HCT116 (cell line): Measurements from ENCODE around the gene NUP42. TPM values are rescaled to one million over a fixed set of nuclear protein-coding genes. Genes with fewer than 3 reads are reported as not detected.

Source experiments
- ATAC-seq: fragments of 200-7000 bp; cut with Tn5 transposase; 2 replicates; pipeline ENCODE4 v1.9.1; 2020; ENCODE audit warnings: mild to moderate bottlenecking, moderate library complexity
- BruUV-seq: library from RNA; stranded (reverse); fragments of 400-500 nt; replicated peaks from 2 replicates; lab custom pipeline; 2021; lab: Mats Ljungman, UMichigan
- CTCF ChIA-PET: fragments of 300-600 bp; sonication (Branson Sonifier 250); formaldehyde crosslinking; loops from one replicate; lab custom pipeline; 2021; ENCODE audit warnings: antibody characterized with exemption; lab: Charles Lee
- POLR2A ChIA-PET: fragments of 300-600, 350-600 bp; sonication (Branson Sonifier 250); formaldehyde crosslinking; loops from one replicate; lab custom pipeline; 2021; ENCODE audit warnings: antibody characterized with exemption; lab: Charles Lee
- RAD21 ChIA-PET, 2 experiments: fragments of 300-600 bp; sonication (Branson Sonifier 250); formaldehyde crosslinking; loops; one replicate each; lab custom pipeline; 2023; ENCODE audit warnings: low total read pairs in 2 of 2; ENCODE audit not compliant: uncharacterized antibody in 2 of 2, unreplicated experiment in 2 of 2, low non-redundant PET in 1 of 2; lab: Charles Lee
- DNase-seq: peaks from one replicate; pipeline ENCODE4 v3.0.0-alpha.2; 2010; ENCODE audit warnings: low read depth, low spot score
- H2AFZ ChIP-seq: fragments of 200-600 bp; shearing (Covaris generic), sonication (generic); 2 replicates; pipeline ENCODE4 v1.6.1; 2017; ENCODE audit warnings: low read depth, mixed run types, mixed read lengths, antibody characterized with exemption, low read length; ENCODE audit not compliant: poor library complexity, severe bottlenecking
- H3K27ac ChIP-seq: 2 replicates; pipeline ENCODE4 v1.5.1; 2012; ENCODE audit warnings: low read depth, low read length
- H3K27me3 ChIP-seq: fragments of 200-600 bp; sonication (generic); 2 replicates; pipeline ENCODE4 v1.6.1; 2016; ENCODE audit warnings: mixed run types, low read length, mixed read lengths; ENCODE audit not compliant: insufficient read depth
- H3K36me3 ChIP-seq, 2 experiments: fragments of 200-500 bp in 1 of 2; fragments of 200-600 bp in 1 of 2; sonication (Bioruptor generic) in 1 of 2; sonication (generic) in 1 of 2; 2 replicates each; pipeline versions ENCODE4 v1.5.1 to v1.6.1; 2014 to 2016; ENCODE audit warnings: low read length in 2 of 2, inconsistent platforms in 1 of 2, mixed read lengths in 1 of 2, mixed run types in 1 of 2; ENCODE audit not compliant: insufficient read depth in 2 of 2, control insufficient read depth in 1 of 2
- H3K4me1 ChIP-seq, 2 experiments: fragments of 200-600 bp in 1 of 2; sonication (generic) in 1 of 2; 2 replicates each; pipeline versions ENCODE4 v1.5.1 to v1.6.1; 2012 to 2017; ENCODE audit warnings: low read length in 2 of 2, inconsistent platforms in 1 of 2, mild to moderate bottlenecking in 1 of 2, mixed read lengths in 1 of 2, mixed run types in 1 of 2, moderate library complexity in 1 of 2; ENCODE audit not compliant: insufficient read depth in 2 of 2, control insufficient read depth in 1 of 2
- H3K4me2 ChIP-seq: fragments of 200-600 bp; sonication (generic); 2 replicates; pipeline ENCODE4 v1.6.1; 2017; ENCODE audit warnings: mixed run types, low read length, mixed read lengths
- H3K4me3 ChIP-seq, 2 experiments: fragments of 200-600 bp in 1 of 2; sonication (generic) in 1 of 2; replicated peaks in 1 of 2; 2 replicates each; pipeline ENCODE4 v1.5.1; 2011 to 2016; ENCODE audit warnings: low read length in 2 of 2, control low read depth in 1 of 2, low read depth in 1 of 2, mild to moderate bottlenecking in 1 of 2, mixed read lengths in 1 of 2, mixed run types in 1 of 2
- H3K79me2 ChIP-seq: fragments of 200-600 bp; sonication (generic); 2 replicates; pipeline ENCODE4 v1.6.1; 2017; ENCODE audit warnings: mild to moderate bottlenecking, mixed run types, low read length, moderate library complexity, mixed read lengths; ENCODE audit not compliant: insufficient read depth
- H3K9ac ChIP-seq: fragments of 200-600 bp; sonication (generic); 2 replicates; pipeline ENCODE4 v1.6.1; 2016; ENCODE audit warnings: low read length, mixed read lengths
- H3K9me2 ChIP-seq: fragments of 200-600 bp; sonication (generic), shearing (Covaris generic); 2 replicates; pipeline ENCODE4 v1.6.1; 2017; ENCODE audit warnings: mixed run types, mild to moderate bottlenecking, moderate library complexity; ENCODE audit not compliant: insufficient read depth
- H3K9me3 ChIP-seq, 2 experiments: fragments of 200-500 bp in 1 of 2; fragments of 200-600 bp in 1 of 2; sonication (Bioruptor generic) in 1 of 2; sonication (generic) in 1 of 2; 2 replicates each; pipeline ENCODE4 v1.6.1; 2014 to 2017; ENCODE audit warnings: low read length in 2 of 2, mixed read lengths in 2 of 2, inconsistent platforms in 1 of 2, low read depth in 1 of 2, mild to moderate bottlenecking in 1 of 2, mixed run types in 1 of 2, moderate library complexity in 1 of 2; ENCODE audit not compliant: control insufficient read depth in 1 of 2, insufficient read depth in 1 of 2
- H4K20me1 ChIP-seq: fragments of 200-600 bp; sonication (generic), shearing (Covaris generic); 2 replicates; pipeline ENCODE4 v1.6.1; 2017; ENCODE audit warnings: mixed run types, mild to moderate bottlenecking, moderate library complexity; ENCODE audit not compliant: insufficient read depth
- CEBPB ChIP-seq: IDR thresholded peaks from 2 replicates; pipeline ENCODE4 v1.6.1; 2012; ENCODE audit warnings: low read depth
- CTCF ChIP-seq, 3 experiments: fragments of 200-600 bp in 1 of 3; sonication (generic) in 1 of 3; IDR thresholded peaks in 2 of 3; conservative IDR thresholded peaks in 1 of 3; 2 replicates each; pipeline ENCODE4 v1.5.1; 2012 to 2017; ENCODE audit warnings: low read depth in 2 of 3, low read length in 2 of 3, antibody characterized with exemption in 1 of 3, borderline replicate concordance in 1 of 3, control low read depth in 1 of 3, mild to moderate bottlenecking in 1 of 3, mixed read lengths in 1 of 3, mixed run types in 1 of 3, moderate library complexity in 1 of 3; ENCODE audit not compliant: insufficient read depth in 1 of 3
- EZH2 ChIP-seq: fragments of 200-600 bp; sonication (generic); IDR thresholded peaks from 2 replicates; pipeline ENCODE4 v1.6.1; 2017; ENCODE audit warnings: antibody characterized with exemption, mixed run types
- EZH2phosphoT487 ChIP-seq: fragments of 200-600 bp; IDR thresholded peaks from 2 replicates; pipeline ENCODE4 v1.6.1; 2018; ENCODE audit warnings: antibody characterized with exemption, borderline replicate concordance
- JUND ChIP-seq: IDR thresholded peaks from 2 replicates; pipeline ENCODE4 v1.6.1; 2012
- POLR2A ChIP-seq: IDR thresholded peaks from 2 replicates; pipeline ENCODE4 v1.7.0; 2011; ENCODE audit warnings: borderline replicate concordance; ENCODE audit not compliant: insufficient read depth, insufficient read length; ENCODE audit errors: extremely low read depth
- SIN3A ChIP-seq: IDR thresholded peaks from 2 replicates; pipeline ENCODE4 v1.6.1; 2012; ENCODE audit warnings: low read depth
- YY1 ChIP-seq: IDR thresholded peaks from 2 replicates; pipeline ENCODE4 v1.6.1; 2011; ENCODE audit warnings: low read length, low read depth, moderate library complexity, mild to moderate bottlenecking; ENCODE audit not compliant: insufficient replicate concordance; ENCODE audit errors: extremely low read depth
- ZFX ChIP-seq: fragments of 450-650 bp; IDR thresholded peaks from 2 replicates; pipeline ENCODE4 v1.6.1; 2017
- ZNF274 ChIP-seq: fragments of 200-500 bp; sonication (Bioruptor generic); IDR thresholded peaks from 2 replicates; pipeline ENCODE4 v1.6.1; 2014; ENCODE audit warnings: mild to moderate bottlenecking, low read depth, low read length, inconsistent platforms
- intact Hi-C: fragments of 100-400 bp; cut with micrococcal nuclease; formaldehyde crosslinking; loops from 2 replicates; pipeline ENCODE4 v1.10.0; 2022
- total RNA-seq: library from RNA; stranded (reverse); gene quantifications from one replicate; pipeline ENCODE4 v1.2.1, GENCODE V29; 2021; ENCODE audit not compliant: unreplicated experiment

NUP42 gene
- total RNA-seq, 1 experiment from 2014 or later = 36.5 TPM

GRCh38 chr7:23185980-23186379, 4.1 kb downstream of the NUP42 start:
- no peak overlapping the region for H3K9ac ChIP-seq
- peaks cover 88% of the 10 kb centered on the region for H3K79me2 ChIP-seq
- no TSS peak for BruUV-seq
- ChIA-PET RAD21 (no interaction called here), CTCF (no interaction called here), POLR2A (no interaction called here)
- H3K9me2 ChIP-seq = no peaks in the 10 kb centered on the region
- DNase-seq (no peak), ATAC-seq (no peak)
- no peaks in the 10 kb centered on the region for H4K20me1 ChIP-seq
- no peak overlapping the region for H2AFZ ChIP-seq
- no peak overlapping the region for H3K4me2 ChIP-seq
- H3K36me3 ChIP-seq = peaks cover 34 to 35% of the 10 kb centered on the region in 2 experiments
- TF ChIP-seq CTCF (IDR thresholded peaks at IDR 0.05 in 2 of 3, conservative IDR thresholded peaks at IDR 0.05 in 1 of 3; ENCODE audit: borderline replicate concordance in 1 of 3, insufficient read depth in 1 of 3, low read depth in 2 of 3, low read length in 2 of 3) (no peak), EZH2phosphoT487 (no peak)
- H3K9me3 ChIP-seq = no peaks in the 10 kb centered on the region
- H3K4me1 ChIP-seq = peaks cover 4 to 13% of the 10 kb centered on the region in 2 experiments; a peak in 3 of 4 replicates
- no peak overlapping the region for H3K4me3 ChIP-seq
- no peak overlapping the region for H3K27ac ChIP-seq
- H3K27me3 ChIP-seq = no peaks in the 10 kb centered on the region
- intact Hi-C loops = loop anchor here (5.0 kb wide), 1 partner anchor 361 kb away; no protein-coding TSS in a partner anchor

GRCh38 chr7:23191022-23191421, 9.2 kb downstream of the NUP42 start:
- ATAC-seq (no peak), DNase-seq (no peak)
- Histone ChIP-seq H3K9ac (no peak overlapping the region), H3K27ac (no peak overlapping the region), H3K36me3 (peaks cover 35 to 57% of the 10 kb centered on the region in 2 experiments), H3K9me3 (no peaks in the 10 kb centered on the region), H3K4me3 (no peak overlapping the region), H3K4me1 (no peaks in the 10 kb centered on the region), H4K20me1 (no peaks in the 10 kb centered on the region), H3K27me3 (no peaks in the 10 kb centered on the region), H3K79me2 (peaks cover 60% of the 10 kb centered on the region), H3K4me2 (no peak overlapping the region), H3K9me2 (no peaks in the 10 kb centered on the region), H2AFZ (no peak overlapping the region)
- TF ChIP-seq POLR2A (no peak), ZFX (no peak), CTCF (IDR thresholded peaks at IDR 0.05 in 2 of 3, conservative IDR thresholded peaks at IDR 0.05 in 1 of 3; ENCODE audit: borderline replicate concordance in 1 of 3, insufficient read depth in 1 of 3, low read depth in 2 of 3, low read length in 2 of 3) (no peak), SIN3A (no peak), YY1 (no peak), CEBPB (no peak), EZH2 (no peak), ZNF274 (no peak), JUND (no peak)
- ChIA-PET RAD21 (no interaction called here), POLR2A (no interaction called here), CTCF (no interaction called here)
- BruUV-seq = no TSS peak
- intact Hi-C loops = no loop called here
